Transverse colon (tissue), 4 donors: ENCODE results near the gene B4GALNT3.

Source experiments
- POLR2A ChIP-seq: fragments of 450-650 bp; IDR thresholded peaks from one replicate; pipeline ENCODE4 v1.6.1; 2016; ENCODE audit warnings: antibody characterized with exemption, mild to moderate bottlenecking, moderate library complexity
- POLR2AphosphoS5 ChIP-seq, 3 donors: sonication (generic); formaldehyde crosslinking; IDR thresholded peaks; one replicate each; pipeline ENCODE4 v1.6.1; 2016; ENCODE audit warnings: antibody characterized with exemption in 3 of 3
- TF ChIP-seq, protein P1 (sequence below), 5 experiments: fragments of 200-600 bp in 3 of 5; fragments of 450-650 bp in 2 of 5; sonication (generic) in 3 of 5; IDR thresholded peaks; 1 replicate in 2 of 5; 2 replicates in 3 of 5; pipeline ENCODE4 v1.5.1; 2016 to 2017; ENCODE audit warnings: antibody characterized with exemption in 5 of 5, inconsistent platforms in 3 of 5, mild to moderate bottlenecking in 2 of 5, moderate library complexity in 1 of 5

DNA sequence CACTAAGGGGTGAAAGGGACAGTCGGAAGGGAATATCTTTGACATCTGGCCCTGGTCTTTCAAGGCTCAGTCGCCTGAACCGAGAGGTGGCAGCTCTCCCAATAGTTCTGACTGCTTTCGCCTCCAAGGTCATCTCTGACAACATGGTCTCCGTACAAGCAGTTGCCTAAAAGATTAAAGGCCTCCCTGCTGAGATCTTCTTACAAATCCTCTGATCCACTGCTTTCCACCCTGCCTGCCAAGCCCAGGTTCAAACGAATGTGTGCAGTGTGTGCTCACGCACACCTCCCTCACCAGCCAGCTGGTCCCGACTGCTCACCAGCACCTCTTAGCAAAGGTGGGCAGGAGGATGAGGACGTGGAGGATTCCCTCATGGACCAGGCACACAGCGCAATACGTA lies 10.4 kb downstream of the B4GALNT3 start:
- TF ChIP-seq, protein P1, sequence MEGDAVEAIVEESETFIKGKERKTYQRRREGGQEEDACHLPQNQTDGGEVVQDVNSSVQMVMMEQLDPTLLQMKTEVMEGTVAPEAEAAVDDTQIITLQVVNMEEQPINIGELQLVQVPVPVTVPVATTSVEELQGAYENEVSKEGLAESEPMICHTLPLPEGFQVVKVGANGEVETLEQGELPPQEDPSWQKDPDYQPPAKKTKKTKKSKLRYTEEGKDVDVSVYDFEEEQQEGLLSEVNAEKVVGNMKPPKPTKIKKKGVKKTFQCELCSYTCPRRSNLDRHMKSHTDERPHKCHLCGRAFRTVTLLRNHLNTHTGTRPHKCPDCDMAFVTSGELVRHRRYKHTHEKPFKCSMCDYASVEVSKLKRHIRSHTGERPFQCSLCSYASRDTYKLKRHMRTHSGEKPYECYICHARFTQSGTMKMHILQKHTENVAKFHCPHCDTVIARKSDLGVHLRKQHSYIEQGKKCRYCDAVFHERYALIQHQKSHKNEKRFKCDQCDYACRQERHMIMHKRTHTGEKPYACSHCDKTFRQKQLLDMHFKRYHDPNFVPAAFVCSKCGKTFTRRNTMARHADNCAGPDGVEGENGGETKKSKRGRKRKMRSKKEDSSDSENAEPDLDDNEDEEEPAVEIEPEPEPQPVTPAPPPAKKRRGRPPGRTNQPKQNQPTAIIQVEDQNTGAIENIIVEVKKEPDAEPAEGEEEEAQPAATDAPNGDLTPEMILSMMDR (IDR thresholded peaks at IDR 0.05): no peak
- TF ChIP-seq POLR2AphosphoS5 (IDR thresholded peaks at IDR 0.05): no peak
- TF ChIP-seq POLR2A: no peak
